ENCODE measurements around the gene GPR35. TPM values are rescaled to one million over a fixed set of nuclear protein-coding genes. Genes with fewer than 3 reads are reported as not detected.

Gene GPR35
- total RNA-seq, 1 experiment from 2014 or later = 4.2 TPM

DNA sequence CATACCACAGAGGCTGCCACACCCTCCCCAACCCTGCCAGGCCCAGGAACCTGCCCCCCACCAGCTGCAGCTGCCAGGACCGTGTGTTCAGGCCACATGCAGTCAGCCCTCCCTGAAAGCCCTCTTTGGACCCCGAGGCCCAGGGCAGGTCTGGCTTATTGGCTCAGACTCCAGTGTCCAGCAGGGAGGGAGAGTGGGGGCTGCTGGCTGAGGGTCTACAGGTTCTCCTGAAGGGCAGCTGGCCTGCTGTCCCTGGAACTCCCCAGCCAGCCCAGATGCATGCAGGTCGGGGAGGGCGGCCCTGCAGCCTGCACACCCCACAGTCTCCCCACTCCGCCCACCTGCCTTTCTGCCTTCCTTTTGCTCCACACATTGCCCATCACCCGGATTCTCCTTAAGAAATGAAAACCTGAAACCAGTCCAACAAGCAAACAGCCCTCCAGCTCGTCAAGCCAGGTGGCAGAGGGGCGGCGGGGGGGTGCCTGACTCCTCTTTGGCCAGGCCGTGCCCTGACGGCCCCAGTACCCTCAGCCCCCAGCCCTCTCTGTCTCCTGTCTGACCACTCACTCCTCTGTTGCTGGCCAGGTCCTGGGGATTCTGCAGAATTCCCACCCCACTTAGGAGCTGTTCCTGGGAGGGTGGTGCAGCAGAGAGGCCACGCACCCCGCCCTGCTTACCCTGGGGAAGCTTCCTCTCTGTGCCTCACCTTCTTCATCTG lies 18.0 kb downstream of the GPR35 start:
- Histone ChIP-seq H3K36me3 (ENCODE audit: control insufficient read depth in 1 of 2, insufficient read depth in 2 of 2, low read length in 2 of 2) (no peaks in the 10 kb centered on the region), H3K9me3 (ENCODE audit: control insufficient read depth in 1 of 2, insufficient read depth in 1 of 2, low read depth in 1 of 2, low read length in 2 of 2) (no peaks in the 10 kb centered on the region), H4K20me1 (ENCODE audit: insufficient read depth) (no peaks in the 10 kb centered on the region), H3K9me2 (ENCODE audit: insufficient read depth) (no peaks in the 10 kb centered on the region), H3K27me3 (ENCODE audit: insufficient read depth, low read length) (peaks cover 10% of the 10 kb centered on the region; the same call in 1 of the 2 replicates), H2AFZ (ENCODE audit: low read depth, low read length, poor library complexity, severe bottlenecking) (no peak overlapping the region), H3K27ac (ENCODE audit: low read depth, low read length) (no peak overlapping the region; the same call in 1 of the 2 replicates), H3K4me1 (ENCODE audit: control insufficient read depth in 1 of 2, insufficient read depth in 2 of 2, low read length in 2 of 2) (no peaks in the 10 kb centered on the region), H3K9ac (ENCODE audit: low read length) (no peak overlapping the region), H3K79me2 (ENCODE audit: insufficient read depth, low read length) (no peaks in the 10 kb centered on the region), H3K4me2 (ENCODE audit: low read length) (no peak overlapping the region), H3K4me3 (replicated peaks in 1 of 2; ENCODE audit: low read depth in 1 of 2, low read length in 2 of 2) (no peak overlapping the region)
- ChIA-PET POLR2A (no interaction called here), RAD21 (ENCODE audit: low non-redundant PET in 1 of 2, low total read pairs in 2 of 2, uncharacterized antibody in 2 of 2, unreplicated experiment in 2 of 2) (no interaction called here), CTCF (no interaction called here)
- BruUV-seq (replicated peaks) = no TSS peak
- no peak for TF ChIP-seq SP1 (IDR thresholded peaks at IDR 0.05; ENCODE audit: low read depth)
- TF ChIP-seq, protein P1, sequence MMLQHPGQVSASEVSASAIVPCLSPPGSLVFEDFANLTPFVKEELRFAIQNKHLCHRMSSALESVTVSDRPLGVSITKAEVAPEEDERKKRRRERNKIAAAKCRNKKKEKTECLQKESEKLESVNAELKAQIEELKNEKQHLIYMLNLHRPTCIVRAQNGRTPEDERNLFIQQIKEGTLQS (IDR thresholded peaks at IDR 0.05) = no peak
- DNase-seq (ENCODE audit: low read depth, low spot score) = no peak
- ATAC-seq = no peak
- intact Hi-C loops (cut with micrococcal nuclease) = no loop called here

DNA sequence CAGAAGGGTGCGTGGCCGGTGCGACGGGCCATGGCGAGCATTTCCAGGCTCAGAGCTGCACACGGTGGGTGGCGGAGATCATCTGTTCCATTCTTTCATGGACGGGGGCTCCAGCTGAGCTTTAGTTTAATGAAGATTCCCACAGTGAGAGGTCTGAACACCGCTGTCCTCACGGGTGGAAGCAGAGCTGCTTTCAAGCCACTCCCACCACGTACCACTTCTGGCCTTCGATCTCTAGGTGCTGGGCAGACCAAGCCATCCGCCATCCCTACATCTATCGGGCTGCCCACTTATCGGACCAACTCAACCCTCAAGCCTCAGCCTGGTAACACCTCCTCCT lies 18.5 kb downstream of the GPR35 start:
- no peak for DNase-seq (ENCODE audit: low read depth, low spot score)
- ChIA-PET RAD21 (ENCODE audit: low non-redundant PET in 1 of 2, low total read pairs in 2 of 2, uncharacterized antibody in 2 of 2, unreplicated experiment in 2 of 2) (no interaction called here), CTCF (no interaction called here), POLR2A (no interaction called here)
- ATAC-seq = no peak
- no peaks in the 10 kb centered on the region for H3K36me3 ChIP-seq (ENCODE audit: control insufficient read depth in 1 of 2, insufficient read depth in 2 of 2, low read length in 2 of 2)
- no peak overlapping the region for H3K4me2 ChIP-seq (ENCODE audit: low read length)
- TF ChIP-seq, protein P1 (IDR thresholded peaks at IDR 0.05) = no peak
- TF ChIP-seq SP1 (IDR thresholded peaks at IDR 0.05; ENCODE audit: low read depth) = no peak
- no peak for TF ChIP-seq ZNF274 (IDR thresholded peaks at IDR 0.05; ENCODE audit: low read depth, low read length)
- TF ChIP-seq, protein P2, sequence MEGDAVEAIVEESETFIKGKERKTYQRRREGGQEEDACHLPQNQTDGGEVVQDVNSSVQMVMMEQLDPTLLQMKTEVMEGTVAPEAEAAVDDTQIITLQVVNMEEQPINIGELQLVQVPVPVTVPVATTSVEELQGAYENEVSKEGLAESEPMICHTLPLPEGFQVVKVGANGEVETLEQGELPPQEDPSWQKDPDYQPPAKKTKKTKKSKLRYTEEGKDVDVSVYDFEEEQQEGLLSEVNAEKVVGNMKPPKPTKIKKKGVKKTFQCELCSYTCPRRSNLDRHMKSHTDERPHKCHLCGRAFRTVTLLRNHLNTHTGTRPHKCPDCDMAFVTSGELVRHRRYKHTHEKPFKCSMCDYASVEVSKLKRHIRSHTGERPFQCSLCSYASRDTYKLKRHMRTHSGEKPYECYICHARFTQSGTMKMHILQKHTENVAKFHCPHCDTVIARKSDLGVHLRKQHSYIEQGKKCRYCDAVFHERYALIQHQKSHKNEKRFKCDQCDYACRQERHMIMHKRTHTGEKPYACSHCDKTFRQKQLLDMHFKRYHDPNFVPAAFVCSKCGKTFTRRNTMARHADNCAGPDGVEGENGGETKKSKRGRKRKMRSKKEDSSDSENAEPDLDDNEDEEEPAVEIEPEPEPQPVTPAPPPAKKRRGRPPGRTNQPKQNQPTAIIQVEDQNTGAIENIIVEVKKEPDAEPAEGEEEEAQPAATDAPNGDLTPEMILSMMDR (IDR thresholded peaks at IDR 0.05 in 2 of 3, conservative IDR thresholded peaks at IDR 0.05 in 1 of 3; ENCODE audit: borderline replicate concordance in 1 of 3, insufficient read depth in 1 of 3, low read depth in 2 of 3, low read length in 2 of 3) = no peak
- no peak for TF ChIP-seq ELF1 (IDR thresholded peaks at IDR 0.05; ENCODE audit: borderline replicate concordance, low read depth)
- TF ChIP-seq CEBPB (IDR thresholded peaks at IDR 0.05; ENCODE audit: low read depth) = no peak
- no peak for TF ChIP-seq JUND (IDR thresholded peaks at IDR 0.05)
- TF ChIP-seq RAD21 (IDR thresholded peaks at IDR 0.05; ENCODE audit: low read depth) = no peak
- TF ChIP-seq, protein P3, sequence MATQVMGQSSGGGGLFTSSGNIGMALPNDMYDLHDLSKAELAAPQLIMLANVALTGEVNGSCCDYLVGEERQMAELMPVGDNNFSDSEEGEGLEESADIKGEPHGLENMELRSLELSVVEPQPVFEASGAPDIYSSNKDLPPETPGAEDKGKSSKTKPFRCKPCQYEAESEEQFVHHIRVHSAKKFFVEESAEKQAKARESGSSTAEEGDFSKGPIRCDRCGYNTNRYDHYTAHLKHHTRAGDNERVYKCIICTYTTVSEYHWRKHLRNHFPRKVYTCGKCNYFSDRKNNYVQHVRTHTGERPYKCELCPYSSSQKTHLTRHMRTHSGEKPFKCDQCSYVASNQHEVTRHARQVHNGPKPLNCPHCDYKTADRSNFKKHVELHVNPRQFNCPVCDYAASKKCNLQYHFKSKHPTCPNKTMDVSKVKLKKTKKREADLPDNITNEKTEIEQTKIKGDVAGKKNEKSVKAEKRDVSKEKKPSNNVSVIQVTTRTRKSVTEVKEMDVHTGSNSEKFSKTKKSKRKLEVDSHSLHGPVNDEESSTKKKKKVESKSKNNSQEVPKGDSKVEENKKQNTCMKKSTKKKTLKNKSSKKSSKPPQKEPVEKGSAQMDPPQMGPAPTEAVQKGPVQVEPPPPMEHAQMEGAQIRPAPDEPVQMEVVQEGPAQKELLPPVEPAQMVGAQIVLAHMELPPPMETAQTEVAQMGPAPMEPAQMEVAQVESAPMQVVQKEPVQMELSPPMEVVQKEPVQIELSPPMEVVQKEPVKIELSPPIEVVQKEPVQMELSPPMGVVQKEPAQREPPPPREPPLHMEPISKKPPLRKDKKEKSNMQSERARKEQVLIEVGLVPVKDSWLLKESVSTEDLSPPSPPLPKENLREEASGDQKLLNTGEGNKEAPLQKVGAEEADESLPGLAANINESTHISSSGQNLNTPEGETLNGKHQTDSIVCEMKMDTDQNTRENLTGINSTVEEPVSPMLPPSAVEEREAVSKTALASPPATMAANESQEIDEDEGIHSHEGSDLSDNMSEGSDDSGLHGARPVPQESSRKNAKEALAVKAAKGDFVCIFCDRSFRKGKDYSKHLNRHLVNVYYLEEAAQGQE (IDR thresholded peaks at IDR 0.05; ENCODE audit: low read depth) = no peak
- no peaks in the 10 kb centered on the region for H3K79me2 ChIP-seq (ENCODE audit: insufficient read depth, low read length)
- no peak overlapping the region for H3K27ac ChIP-seq (ENCODE audit: low read depth, low read length)
- no peaks in the 10 kb centered on the region for H3K9me3 ChIP-seq (ENCODE audit: control insufficient read depth in 1 of 2, insufficient read depth in 1 of 2, low read depth in 1 of 2, low read length in 2 of 2)
- no TSS peak for BruUV-seq (replicated peaks)
- no peaks in the 10 kb centered on the region for H3K4me1 ChIP-seq (ENCODE audit: control insufficient read depth in 1 of 2, insufficient read depth in 2 of 2, low read length in 2 of 2)
- H3K27me3 ChIP-seq (ENCODE audit: insufficient read depth, low read length) = 0 out of 2 replicates have a peak, but pooled peaks cover 5% of the 10 kb centered on the region
- no peak overlapping the region for H3K4me3 ChIP-seq (replicated peaks in 1 of 2; ENCODE audit: low read depth in 1 of 2, low read length in 2 of 2)
- no peak overlapping the region for H2AFZ ChIP-seq (ENCODE audit: low read depth, low read length, poor library complexity, severe bottlenecking)
- H4K20me1 ChIP-seq (ENCODE audit: insufficient read depth) = no peaks in the 10 kb centered on the region
- intact Hi-C loops (cut with micrococcal nuclease) = no loop called here
- no peak overlapping the region for H3K9ac ChIP-seq (ENCODE audit: low read length)
- no peaks in the 10 kb centered on the region for H3K9me2 ChIP-seq (ENCODE audit: insufficient read depth)

Data from HCT116 (cell line).